Activated T-cell treated with anti-CD3 and anti-CD28 coated beads for 4 hours (primary cell): ENCODE data around the gene ATP10B.

Source experiments
- DNase-seq: peaks from one replicate; pipeline ENCODE4 v3.0.0-alpha.2; 2020

The ATP10B gene

DNA sequence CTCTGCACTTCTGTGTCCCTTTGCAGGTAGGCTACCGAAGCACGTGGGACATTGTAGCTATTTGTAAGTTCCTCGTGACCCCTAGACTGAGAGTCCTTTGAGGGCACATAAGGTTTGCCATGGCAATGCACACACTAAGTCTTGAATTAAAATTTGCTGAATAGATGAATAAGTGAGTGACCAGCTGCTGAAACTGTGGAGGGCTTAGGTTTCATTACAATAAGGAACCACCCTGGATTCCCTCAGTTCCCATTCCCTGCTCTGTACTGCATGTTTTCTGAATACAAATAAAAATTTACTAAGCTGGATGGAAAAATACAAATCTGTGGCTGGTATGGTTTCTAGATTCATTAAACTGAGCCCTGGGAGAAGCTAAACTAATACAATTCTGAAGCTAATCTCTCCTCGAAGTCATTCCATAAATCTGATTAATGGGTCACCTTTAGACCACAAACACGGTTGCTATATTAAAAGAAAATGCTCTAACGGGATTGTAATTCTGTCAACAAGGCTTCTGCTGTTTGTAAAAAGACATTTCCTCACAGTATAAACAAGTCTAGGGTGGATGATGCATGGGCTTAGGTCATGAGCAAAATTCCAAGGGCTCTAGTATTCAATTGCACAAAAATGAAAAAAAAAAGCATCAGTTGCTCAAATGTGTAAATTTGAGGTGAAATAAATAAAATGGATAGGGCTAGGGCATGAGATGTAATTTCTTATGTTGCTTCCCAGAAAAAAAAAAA lies 172.3 kb downstream of the ATP10B start:
- DNase-seq = no peak

DNA sequence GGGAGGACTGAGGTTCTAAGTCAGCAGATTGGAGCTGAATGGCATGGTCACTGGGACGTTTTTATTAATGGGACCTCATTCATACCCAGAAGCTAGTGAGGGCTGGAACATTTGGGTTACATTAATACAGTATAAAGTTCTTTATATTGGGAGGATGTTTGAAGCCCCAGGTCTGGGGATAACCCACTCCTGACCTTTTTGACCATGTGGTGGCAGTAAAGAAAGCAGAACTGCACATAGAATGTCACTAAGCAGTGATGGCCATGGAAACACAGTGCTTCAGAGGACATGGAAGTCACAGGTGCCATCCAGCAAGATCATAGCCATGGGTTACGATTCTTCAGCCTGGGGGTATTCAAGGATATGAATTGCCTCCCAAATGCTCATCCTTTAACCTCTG lies 176.0 kb downstream of the ATP10B start:
- no peak for DNase-seq

GRCh38 chr5:160674901-160675300 lies 177.1 kb downstream of the ATP10B start:
- DNase-seq = no peak

GRCh38 chr5:160672521-160672920 lies 179.5 kb downstream of the ATP10B start:
- DNase-seq = no peak

DNA sequence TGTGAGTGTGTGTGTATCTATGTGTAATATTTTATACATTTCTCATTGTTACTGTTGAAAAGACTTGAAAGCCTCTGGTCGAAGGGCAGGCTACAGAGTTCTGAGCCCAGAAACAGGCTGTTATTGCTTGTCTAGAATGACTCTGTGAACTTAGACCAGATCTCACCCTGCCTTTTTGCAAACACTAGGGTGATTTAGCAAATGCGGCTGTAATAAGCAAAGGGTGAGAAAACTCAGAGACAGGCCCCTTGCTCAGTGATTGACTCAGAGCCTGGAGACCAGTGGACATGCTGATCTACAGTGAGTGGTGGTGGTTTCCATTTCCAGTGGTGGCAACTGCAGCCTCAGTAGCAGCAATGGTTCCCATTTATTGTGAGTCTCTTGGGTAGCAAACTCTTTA lies 183.7 kb downstream of the ATP10B start:
- DNase-seq = no peak

DNA sequence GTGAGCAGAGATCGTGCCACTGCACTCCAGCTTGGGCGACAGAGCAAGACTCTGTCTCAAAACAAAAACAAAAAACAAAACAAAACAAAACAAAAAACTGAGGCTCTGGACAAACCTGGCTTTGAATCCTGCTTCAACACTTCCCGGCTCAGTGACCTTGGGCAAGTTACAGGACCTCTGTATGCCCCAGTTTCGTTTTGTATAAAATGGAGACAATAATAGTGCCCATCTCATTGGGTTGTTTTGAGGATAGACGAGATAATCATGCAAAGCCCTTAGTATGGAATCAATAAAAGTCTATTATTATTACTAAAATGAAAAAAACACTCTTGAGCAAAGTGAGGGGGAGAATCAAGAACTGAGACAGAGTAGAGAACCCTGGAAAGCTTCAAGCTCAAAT lies 184.9 kb downstream of the ATP10B start:
- no peak for DNase-seq

GRCh38 chr5:160665460-160665859 lies 186.6 kb downstream of the ATP10B start:
- no peak for DNase-seq

- DNase-seq = no peak
Observed at GRCh38 chr5:160660132-160660531, 191.9 kb downstream of the ATP10B start.

DNA sequence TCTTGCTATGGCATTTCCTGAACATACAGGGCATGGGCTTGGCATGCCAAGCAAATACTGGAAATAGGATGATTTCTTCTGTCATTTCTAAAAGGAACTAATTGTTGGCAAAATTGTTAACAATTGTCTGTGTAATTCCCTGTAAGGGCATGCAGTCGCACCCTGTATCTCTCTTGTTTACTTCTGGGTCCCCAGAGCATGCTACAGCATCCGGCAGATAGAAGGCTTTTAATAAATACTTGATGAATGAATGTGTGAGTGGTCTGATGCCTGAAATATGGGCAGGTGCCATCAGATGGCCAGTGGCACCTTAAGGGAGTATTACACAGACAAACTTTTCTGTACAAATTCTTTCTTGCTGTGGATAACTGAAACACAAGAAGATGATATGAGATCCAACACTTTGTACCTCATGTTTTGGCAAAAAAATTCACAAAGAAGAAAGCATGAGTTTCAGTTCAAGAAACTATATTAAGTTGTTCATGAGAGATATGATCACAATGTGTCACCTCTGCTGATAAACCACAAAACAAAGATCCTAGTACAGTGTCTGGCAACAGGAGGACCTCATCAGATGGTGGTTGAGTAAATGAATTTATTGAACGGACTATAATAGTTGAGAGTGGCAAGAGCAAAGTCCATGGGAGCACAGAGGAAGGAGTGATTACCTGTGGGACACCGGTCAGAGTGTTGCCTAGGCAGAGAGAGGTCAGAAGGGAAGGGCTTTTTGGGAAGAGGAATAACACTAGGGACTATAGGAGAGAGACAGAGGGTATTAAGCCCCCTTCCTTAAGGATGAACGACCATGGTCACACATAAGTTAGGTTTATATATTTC lies 194.2 kb downstream of the ATP10B start:
- no peak for DNase-seq

- DNase-seq = no peak
Observed at GRCh38 chr5:160657068-160657507, 194.9 kb downstream of the ATP10B start.

GRCh38 chr5:160655717-160656116 lies 196.3 kb downstream of the ATP10B start:
- no peak for DNase-seq

GRCh38 chr5:160651692-160652645 lies 200.0 kb downstream of the ATP10B start:
- no peak for DNase-seq

DNA sequence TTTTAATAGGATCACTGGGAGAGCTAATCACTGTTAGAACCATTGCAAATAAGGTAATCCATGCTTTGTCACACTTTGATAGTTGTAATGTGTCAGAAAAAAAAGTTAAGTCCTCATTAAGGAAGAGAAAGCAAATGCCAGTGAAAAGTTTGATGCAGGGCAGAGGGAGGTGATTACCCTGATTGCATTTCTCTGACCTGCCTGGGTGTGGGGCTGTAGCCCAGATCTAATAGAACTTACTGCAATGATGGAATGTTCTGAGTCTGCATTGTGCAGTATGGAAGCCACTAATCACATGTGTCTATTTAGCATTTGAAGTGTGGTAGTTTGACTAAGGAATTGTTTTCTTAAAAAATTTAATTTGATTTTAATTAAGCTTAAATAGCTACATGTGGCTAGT lies 202.7 kb downstream of the ATP10B start:
- DNase-seq = no peak

GRCh38 chr5:160646033-160646432 lies 206.0 kb downstream of the ATP10B start:
- no peak for DNase-seq

DNA sequence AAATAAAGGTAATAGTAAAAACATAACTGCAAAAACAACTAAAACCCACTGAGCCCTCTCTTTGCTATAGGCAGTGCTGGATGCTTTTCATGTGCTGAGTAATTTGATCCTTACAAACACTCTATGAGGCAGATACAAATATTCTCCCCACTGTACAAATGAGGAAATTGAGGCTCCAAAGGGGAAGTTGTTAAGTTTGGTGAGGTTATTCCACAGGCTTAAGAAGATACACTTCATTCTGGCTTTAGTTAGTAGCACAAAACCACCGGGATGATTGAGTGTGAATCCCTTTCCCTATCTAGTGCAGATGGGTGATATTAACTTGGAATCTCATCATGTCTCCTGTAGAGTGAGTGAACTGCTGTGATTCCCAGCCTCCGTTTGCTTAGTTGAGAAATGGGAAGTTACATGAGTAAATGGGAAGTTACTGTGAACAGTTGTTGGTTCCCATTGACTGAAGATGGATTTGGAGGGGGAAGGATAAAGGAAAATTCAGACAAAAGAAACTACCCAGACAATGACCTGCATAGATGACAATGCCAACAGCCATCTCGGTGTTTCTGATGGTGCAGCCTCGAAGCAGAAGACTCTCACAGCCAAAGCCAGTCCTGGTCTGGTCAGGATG lies 208.3 kb downstream of the ATP10B start:
- DNase-seq = no peak

DNA sequence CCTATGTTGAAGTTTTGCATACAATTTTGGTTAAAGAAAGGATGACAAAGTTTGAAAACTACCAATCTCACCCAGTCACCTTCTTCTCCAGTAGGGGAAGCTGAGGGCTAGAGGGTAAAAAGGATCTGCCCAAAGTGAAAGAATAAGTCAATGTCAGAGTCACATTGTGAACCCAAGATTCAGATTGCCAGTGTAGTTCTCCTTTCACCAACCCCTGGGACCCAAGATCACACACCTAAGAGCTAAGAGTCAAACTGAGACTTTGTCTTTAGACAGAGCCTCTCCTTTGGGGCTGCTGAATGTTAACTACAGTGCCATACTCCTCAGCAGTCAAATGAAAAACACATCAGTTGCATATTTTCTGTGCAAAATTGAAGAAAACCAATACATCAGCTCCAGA lies 210.6 kb downstream of the ATP10B start:
- no peak for DNase-seq

- no peak for DNase-seq
Observed at GRCh38 chr5:160640406-160640805, 211.6 kb downstream of the ATP10B start.

DNA sequence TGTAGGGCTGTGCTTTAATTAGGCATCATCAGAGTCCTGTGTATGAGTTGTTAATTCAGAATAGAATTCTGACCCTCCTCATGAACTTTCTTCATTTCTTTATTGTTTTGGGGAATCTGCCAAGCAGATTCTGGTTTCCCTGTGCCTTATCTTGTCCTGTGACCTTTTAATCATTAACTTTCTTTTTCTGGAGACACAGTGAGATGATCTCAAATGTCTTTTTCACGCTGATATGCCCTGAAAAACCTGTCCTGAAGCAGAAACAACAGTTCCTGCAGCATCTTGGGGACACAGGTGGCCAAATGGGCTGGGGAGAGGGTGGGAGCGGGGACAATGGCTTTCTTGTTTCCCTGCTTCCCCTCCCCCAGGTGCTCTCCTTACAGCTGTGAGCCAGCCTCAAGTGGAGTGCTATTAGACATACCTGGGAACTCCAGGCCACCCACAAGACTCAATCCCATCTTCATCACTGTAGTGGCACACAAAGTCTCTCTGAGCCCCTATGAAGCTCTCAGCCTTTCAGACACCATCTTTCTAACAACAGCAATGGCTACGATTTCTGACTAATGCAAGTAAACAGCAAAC lies 213.8 kb downstream of the ATP10B start:
- DNase-seq = no peak

DNA sequence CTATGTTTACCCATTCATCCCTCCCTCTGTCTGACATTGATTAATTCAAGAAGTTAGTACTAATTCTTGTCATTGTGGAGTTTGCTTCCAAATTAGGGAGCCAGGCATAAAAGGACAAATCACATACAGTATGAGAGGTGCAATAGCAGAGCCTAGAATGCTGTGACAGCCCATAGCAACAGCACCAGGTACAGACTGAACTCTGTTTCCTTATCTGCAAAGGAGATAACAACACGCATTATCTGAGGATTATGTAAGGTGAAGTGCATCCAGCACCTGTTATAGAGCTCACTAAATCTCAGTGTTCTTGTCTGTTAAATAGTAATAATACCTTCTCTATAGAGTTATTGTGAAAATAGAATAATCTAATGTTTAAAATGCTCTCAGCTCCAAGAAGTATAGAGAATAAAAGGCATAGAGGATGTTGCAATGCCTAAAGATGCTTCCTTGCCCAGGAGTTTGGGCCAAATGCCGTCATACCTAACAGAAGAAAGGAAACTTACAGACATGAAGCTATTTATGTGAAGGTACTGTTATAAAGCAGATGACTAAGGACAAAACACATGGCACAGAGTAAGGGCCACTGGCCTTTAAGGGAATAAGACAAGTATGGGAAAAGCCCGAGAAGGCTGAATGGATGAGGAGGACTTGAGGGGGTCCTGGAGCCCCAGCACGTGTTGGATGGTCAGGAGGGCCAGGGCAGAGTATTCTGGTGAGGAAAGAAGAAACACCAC lies 214.5 kb downstream of the ATP10B start:
- DNase-seq = no peak

DNA sequence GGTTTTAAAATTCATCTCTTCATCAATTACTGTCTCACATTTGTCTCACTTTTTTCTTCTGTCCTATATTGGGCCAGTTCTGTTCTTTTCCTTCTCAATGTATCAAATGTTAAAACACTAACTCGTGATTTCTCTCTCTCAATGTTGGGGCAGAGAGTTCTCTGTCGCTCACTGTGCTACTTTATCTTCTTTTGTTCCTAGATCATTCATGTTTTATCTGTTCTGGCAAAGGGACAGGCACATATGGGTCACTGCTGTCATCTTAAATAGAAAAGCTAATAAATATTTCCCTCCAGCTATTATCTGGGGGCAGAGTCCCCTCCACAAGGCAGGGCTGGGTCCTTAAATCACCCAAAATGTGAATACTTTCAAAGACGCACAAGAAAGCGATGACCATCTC lies 216.3 kb downstream of the ATP10B start:
- no peak for DNase-seq

DNA sequence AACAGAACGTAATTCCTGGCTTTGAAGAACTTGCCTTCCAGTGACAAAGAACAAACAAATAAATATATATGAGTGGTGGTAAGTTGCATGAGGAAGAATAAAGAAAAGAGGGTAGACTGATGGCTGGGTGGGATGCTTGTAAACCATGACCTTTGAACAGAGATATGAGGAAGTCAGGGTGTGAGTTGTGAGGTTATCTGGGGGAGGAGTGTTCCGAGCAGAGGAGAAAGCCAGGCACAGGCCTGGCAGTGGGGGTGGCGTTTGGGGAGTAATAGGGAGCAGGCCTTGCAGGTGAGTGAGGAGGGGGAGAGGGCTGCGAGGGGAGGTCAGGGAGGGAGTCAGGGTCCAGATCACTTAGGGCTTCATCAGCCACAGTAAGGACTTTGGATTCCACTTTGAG lies 217.0 kb downstream of the ATP10B start:
- DNase-seq = no peak

- DNase-seq = no peak
Observed at GRCh38 chr5:160629003-160629402, 223.0 kb downstream of the ATP10B start.
